KG1 (cell line): ENCODE results near the gene FLT3LG.
A peak's percentile ranks its signal among the peaks of the same experiment; 100 is the strongest.
"Not testable (repeated sequence)": the region's sequence is repeated elsewhere in the genome, so short reads cannot be mapped to it uniquely, and the experiment has no call there.

Source experiments
- DNase-seq: peaks from one replicate; lab custom pipeline; 2025; lab: John Stamatoyannopoulos, UW

FLT3LG gene

GRCh38 chr19:49440439-49441209, 33.4 kb upstream of the FLT3LG start:
- DNase-seq = no peak

- no peak for DNase-seq
These were observed 32.6 kb upstream of the FLT3LG start, which contains the start of gene SLC17A7 for GRCh38 chr19:49441210-49441959. Gene SLC17A7 (minus strand): TSS chr19:49441527. CDS start chr19:49441379, 148 bp downstream.

GRCh38 chr19:49441960-49442350, 32.1 kb upstream of the FLT3LG start:
- no peak for DNase-seq

GRCh38 chr19:49442354-49442753, 31.7 kb upstream of the FLT3LG start:
- DNase-seq = no peak

- no peak for DNase-seq
These were observed 31.1 kb upstream of the FLT3LG start for GRCh38 chr19:49442771-49443365.

GRCh38 chr19:49443366-49444099, 30.5 kb upstream of the FLT3LG start:
- peak; percentile 90 for DNase-seq

- not testable (repeated sequence) for DNase-seq
These were observed 29.8 kb upstream of the FLT3LG start for GRCh38 chr19:49444100-49444700.

GRCh38 chr19:49445997-49446396, 28.0 kb upstream of the FLT3LG start:
- no peak for DNase-seq

GRCh38 chr19:49447485-49448431, 26.3 kb upstream of the FLT3LG start:
- no peak for DNase-seq

GRCh38 chr19:49448432-49448786, 25.6 kb upstream of the FLT3LG start:
- no peak for DNase-seq

GRCh38 chr19:49450405-49450804, 23.6 kb upstream of the FLT3LG start:
- no peak for DNase-seq

- DNase-seq = peak; percentile 97
These were observed 22.4 kb upstream of the FLT3LG start, which contains the start of gene PIH1D1 for GRCh38 chr19:49451430-49452181. Gene PIH1D1 (minus strand): TSS chr19:49451814. CDS start chr19:49451574, 240 bp downstream.

- peak; percentile 100 for DNase-seq
These were observed 20.8 kb upstream of the FLT3LG start, which contains the start of gene ALDH16A1 for GRCh38 chr19:49453013-49453756. Gene ALDH16A1 (plus strand): TSS chr19:49453225. CDS start chr19:49453332, 107 bp downstream.

- DNase-seq = no peak
These were observed 20.2 kb upstream of the FLT3LG start for GRCh38 chr19:49453757-49454240.

- no peak for DNase-seq
These were observed 18.2 kb upstream of the FLT3LG start for GRCh38 chr19:49455773-49456172.

GRCh38 chr19:49456326-49456725, 17.7 kb upstream of the FLT3LG start:
- no peak for DNase-seq

- DNase-seq = no peak
These were observed 15.5 kb upstream of the FLT3LG start for GRCh38 chr19:49458567-49458903.

- no peak for DNase-seq
These were observed 14.6 kb upstream of the FLT3LG start for GRCh38 chr19:49459388-49459787.

GRCh38 chr19:49461130-49461529, 12.9 kb upstream of the FLT3LG start:
- not testable (repeated sequence) for DNase-seq
